Measurements from ENCODE around the gene LTBP1.

Gene LTBP1

DNA sequence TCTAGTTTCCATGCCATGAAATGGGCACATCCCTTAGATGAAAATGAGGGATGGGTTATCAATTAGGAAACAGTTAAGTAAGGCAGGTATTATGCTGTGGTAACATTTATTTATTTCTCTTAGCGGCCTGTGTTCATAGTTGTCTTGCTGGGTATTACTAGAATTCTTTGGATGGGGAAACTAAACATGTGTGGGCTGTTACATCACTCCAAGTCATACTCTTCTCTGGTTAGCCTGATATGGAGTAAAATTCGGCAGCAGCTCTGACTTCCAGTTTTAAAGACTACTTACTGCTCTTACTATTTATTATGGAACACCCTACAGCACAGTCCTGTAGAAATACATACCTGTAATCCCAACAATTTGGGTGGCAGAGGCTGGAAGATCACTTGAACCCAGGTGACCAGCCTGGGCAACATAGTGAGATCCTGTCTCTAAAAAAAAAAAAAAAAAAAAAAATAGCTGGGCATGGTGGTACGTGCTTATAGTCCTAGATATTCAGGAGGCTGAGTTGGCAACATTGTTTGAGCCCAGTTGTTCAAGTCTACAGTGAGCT is 496.6 kb downstream of the LTBP1 start:
- DNase-seq = no peak

GRCh38 chr2:33444967-33445366 is 498.2 kb downstream of the LTBP1 start:
- DNase-seq = no peak

- DNase-seq = no peak
These were observed 501.6 kb downstream of the LTBP1 start for GRCh38 chr2:33448220-33448899.
